ENCODE measurements around the gene KCNQ1OT1.

KCNQ1OT1 gene

DNA sequence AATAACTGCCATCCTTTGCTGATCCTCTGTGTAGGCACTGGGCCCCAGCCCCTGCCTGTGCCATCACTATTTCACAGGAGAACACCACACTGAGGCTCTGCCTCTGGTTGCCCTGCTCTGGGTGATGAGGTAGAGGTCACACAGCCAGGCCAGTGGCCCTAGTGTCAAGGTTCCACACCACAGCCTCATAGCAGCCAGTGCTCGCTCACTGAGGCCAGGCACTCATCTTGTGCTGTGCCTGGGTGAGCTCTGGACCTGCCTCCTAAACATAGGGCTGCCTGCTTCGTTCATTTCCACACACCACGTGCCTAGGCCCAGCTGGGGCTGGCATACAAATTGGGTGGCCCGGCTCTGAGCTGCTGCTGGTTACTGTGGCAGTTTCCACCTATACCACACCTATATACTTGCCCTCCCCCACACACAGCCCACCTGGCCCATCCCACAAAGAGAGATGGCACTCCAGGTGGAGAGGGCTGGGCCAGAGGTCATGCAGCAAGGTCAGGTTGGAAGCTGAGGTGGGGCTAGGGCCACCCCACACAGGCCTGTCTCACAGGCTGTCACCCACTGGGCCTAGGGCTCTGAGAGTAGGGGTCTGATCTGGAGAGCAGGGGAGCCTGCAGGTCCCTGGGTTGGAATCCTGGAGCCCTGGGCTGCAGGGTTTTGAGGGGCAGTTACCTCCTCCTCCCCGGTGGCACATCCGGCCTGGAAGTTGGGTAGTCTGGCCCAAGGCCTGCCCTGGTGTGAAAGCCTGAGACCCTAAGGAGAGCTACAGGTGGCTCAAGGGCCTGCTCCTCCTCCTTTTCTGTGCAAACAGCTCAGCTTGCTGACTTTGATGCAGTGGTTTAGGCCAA lies 11.2 kb downstream of the KCNQ1OT1 start:
- H3K4me3 ChIP-seq (ENCODE audit: low read depth, low read length), result no peak overlapping the region

DNA sequence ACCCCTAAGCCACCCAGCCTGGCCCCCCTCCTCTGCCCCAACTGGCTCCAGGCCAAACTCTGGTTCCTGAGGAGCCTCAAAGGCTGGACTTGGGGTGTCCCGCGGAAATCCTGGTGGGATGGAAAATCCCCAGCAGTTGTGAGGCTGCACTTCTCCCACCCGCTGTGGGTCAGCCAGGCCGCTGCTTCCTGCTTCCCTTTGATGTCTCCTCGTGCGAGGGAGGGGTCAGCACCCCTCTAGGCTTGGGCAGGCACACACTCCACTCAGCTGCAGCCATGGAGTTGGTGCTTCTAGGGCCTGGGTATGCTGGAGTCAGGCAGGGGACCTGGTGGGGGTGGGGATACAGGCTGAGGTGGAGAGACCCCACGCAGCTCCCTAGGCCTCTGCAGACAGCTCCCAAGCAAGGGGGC lies 12.0 kb downstream of the KCNQ1OT1 start:
- no peak overlapping the region for H3K4me3 ChIP-seq (ENCODE audit: low read depth, low read length)

DNA sequence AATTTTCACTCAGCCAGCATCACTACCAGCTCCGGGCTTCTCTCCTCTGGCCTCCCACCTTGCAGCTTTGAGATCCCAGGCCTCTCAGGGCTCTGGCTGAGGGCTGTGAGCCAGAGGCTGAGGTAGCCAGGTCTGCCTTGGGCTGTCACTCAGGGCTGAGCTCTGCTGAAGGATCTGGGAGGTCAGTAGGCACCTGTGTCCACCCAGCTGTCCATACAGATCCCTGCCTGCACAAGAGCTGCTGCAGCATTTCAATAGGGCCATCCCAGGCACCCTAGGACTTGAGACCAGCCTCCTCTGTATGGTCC lies 12.6 kb downstream of the KCNQ1OT1 start:
- H3K4me3 ChIP-seq (ENCODE audit: low read depth, low read length), result no peak overlapping the region

GRCh38 chr11:2686360-2687222 lies 13.2 kb downstream of the KCNQ1OT1 start:
- H3K4me3 ChIP-seq (ENCODE audit: low read depth, low read length), result no peak overlapping the region

DNA sequence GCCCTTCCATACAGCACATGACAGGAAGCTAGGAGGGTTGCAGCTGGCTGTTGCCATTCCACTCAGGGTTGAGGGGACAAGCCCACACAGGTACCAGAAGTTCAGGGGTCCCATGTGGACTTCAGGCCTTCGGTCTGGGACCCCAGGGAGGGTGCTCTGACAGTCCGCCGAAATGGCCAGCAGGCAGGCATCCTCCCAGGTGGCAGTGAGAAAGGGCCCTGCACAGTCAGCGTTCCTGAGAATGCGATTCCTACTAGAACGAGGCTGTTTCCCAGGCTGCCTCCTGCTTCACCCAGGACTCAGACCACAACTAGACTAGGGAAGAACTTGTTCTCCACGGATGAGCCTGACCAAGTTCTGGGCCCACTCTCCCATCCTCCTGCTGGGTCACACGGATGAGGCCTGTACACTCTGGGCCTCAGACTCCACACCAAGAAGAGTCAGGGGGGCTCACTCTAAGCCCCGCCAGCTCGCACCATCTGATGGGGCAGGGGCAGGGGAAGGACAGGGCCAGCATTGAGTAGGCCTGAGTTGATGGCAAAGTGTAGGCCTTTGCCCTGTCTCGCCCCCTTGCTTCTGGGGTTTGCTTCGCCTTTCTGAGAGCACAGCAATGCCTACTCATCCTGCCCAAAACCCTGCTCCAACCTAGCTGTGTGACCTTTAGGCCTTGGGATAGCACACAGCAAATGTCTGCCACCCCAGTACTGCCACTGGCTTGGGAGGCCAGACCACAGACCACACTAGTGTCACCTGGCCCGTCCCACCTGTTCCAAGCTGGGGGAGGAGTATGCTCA lies 14.0 kb downstream of the KCNQ1OT1 start:
- H3K4me3 ChIP-seq (ENCODE audit: low read depth, low read length), result no peak overlapping the region

DNA sequence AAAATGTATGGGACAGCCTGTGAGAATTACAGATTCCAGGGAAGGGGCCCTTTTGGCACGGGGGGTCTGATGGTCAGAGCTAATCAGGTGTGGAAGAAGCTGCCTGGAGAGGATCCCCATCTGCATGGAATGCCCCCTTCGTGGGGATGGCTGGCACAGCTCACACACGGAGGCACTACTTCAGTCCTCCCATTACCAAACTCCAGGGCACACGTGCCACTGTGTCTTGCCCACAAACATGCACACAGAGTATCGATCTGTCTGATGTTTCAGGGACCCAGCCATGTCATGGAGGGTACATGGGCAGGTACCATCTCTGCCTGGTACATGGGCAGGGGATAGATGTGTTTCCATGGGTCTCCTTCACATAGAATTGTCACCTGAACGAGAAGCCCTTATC lies 14.7 kb downstream of the KCNQ1OT1 start:
- H3K4me3 ChIP-seq (ENCODE audit: low read depth, low read length), result no peak overlapping the region

- H3K4me3 ChIP-seq (ENCODE audit: low read depth, low read length), result no peak overlapping the region
Observed at GRCh38 chr11:2684581-2684980, 15.2 kb downstream of the KCNQ1OT1 start.

DNA sequence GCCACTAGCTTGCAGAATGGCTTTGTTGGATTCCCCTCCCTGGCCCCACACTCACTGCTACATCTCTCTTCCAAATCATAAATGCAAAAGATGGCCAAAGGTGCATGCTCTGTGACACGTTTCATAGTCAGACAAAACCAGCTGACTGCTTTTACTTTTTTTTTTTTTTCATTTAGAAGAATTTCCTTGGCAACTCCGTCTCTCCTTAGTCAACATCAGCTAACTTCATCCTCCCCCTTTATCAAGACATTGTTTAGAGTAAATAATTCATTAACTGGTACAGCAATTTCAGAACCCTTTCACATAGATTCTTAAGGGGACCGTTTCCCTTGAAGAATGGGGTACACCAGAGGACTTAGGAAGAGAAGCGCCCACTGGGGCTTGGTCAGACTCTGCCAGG lies 16.0 kb downstream of the KCNQ1OT1 start:
- no peak overlapping the region for H3K4me3 ChIP-seq (ENCODE audit: low read depth, low read length)

GRCh38 chr11:2681408-2682145 lies 18.2 kb downstream of the KCNQ1OT1 start:
- no peak overlapping the region for H3K4me3 ChIP-seq (ENCODE audit: low read depth, low read length)

- no peak overlapping the region for H3K4me3 ChIP-seq (ENCODE audit: low read depth, low read length)
Observed at GRCh38 chr11:2679011-2679676, 20.6 kb downstream of the KCNQ1OT1 start.

DNA sequence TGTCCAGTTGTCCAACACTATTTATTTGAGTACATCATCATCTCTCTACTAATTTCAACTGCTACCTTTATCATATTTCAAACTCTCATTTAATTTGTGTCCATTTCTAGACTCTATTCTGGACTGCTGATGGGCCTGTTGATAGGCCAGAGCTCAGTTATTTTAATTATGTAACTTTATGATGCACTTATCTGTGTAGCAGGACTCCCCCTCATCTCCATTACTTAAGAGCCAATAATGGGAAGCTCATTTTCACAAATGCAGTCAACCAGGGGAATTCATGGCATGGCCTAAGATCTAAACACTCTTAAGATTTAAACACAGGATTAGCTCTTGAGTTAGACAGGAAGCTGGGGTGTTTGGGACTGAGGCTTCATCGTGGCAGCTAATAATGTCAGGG lies 21.4 kb downstream of the KCNQ1OT1 start:
- H3K4me3 ChIP-seq (ENCODE audit: low read depth, low read length), result no peak overlapping the region

- H3K4me3 ChIP-seq (ENCODE audit: low read depth, low read length), result no peak overlapping the region
Observed at GRCh38 chr11:2677127-2677526, 22.7 kb downstream of the KCNQ1OT1 start.

DNA sequence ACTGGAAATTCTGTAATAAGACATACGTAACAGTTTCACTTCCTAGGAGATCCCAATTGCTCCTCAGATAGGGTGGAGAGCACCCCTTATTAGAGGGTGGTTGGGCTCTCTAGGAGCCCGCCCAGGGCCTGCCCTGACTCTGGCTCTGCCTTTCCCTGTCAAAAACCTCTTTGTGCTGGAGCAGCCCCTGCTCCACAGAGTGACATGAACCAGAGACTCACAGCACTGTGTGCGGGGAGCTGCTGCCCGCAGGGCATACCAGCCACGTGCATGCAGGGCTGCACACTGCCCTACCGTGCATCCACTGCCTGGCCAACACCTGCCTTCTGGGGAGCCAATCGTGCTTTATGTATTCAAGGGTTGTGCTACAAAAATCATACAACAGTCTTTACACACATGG lies 24.3 kb downstream of the KCNQ1OT1 start:
- H3K4me3 ChIP-seq (ENCODE audit: low read depth, low read length), result no peak overlapping the region

- no peak overlapping the region for H3K4me3 ChIP-seq (ENCODE audit: low read depth, low read length)
Observed at GRCh38 chr11:2674658-2675131, 25.1 kb downstream of the KCNQ1OT1 start.

GRCh38 chr11:2673871-2674471 lies 25.8 kb downstream of the KCNQ1OT1 start:
- H3K4me3 ChIP-seq (ENCODE audit: low read depth, low read length), result no peak overlapping the region

DNA sequence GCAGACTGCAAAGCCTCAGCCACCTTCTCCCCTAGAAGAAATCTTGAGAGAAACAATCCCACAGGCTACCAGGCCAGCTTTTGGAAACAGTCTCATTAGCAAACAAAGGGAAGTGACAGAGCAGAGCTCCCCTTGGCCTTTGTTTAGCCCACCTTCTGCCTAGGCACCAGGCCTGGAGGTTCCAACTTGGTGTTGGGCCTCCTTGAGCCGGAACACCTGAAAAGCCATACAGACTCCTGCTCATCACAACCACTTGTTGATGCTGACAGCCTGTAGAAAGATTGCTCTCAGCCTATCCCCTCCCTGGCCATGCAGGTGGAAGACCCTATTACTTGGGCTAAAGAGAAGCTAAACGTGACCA lies 26.6 kb downstream of the KCNQ1OT1 start:
- H3K4me3 ChIP-seq (ENCODE audit: low read depth, low read length), result no peak overlapping the region

DNA sequence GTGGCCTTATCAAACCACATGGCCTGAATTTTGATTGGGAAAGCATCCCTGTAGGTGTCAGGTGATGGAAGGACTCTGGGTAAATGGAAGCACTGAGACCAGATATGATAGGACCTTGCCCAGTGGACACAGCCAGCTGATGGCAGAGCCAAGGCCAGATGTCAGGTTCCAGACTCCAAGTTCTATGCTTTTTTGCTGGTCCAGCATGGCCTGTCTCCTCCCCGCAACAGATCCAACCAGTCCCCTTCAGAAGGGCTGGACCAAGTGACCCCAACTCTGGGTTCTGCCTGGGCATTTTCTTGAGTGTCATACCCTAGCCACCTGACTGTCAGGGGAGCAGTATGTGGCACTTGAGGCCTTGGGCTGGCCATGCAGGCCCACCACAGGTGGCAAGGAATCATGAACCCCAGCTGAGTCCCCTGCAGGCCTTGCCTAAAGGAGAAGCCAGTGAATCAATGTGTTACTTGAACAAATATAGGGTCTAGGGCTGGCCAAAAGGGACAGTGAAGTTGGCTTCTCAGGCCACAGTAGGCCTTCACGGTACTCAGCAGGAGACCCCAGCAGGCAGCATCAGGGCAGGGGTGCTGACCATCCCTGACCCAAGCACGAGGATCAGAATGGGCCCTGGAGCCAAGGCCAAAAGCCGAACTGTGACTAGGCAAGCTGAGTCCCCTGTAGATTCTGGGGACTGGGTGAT lies 27.1 kb downstream of the KCNQ1OT1 start:
- no peak overlapping the region for H3K4me3 ChIP-seq (ENCODE audit: low read depth, low read length)

DNA sequence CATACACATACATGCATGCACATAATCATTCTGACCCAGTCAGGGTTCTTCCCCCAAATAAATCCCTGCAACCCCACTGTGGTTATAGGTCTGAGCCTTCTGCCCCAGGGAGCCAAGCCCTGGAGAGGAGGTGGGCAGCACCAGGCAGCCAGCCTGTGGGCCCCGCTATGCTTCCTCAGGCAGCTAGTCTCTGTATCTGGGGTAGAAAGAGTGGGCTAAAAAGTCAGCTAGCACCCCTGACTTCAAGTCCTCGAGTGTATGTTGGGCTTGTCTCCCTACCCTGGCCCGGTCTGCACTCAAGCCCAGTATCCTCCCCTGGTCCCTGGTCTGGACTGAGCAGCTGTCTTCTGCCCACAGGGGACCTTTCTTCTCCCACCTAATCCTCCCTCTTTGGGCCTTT lies 28.0 kb downstream of the KCNQ1OT1 start:
- no peak overlapping the region for H3K4me3 ChIP-seq (ENCODE audit: low read depth, low read length)

DNA sequence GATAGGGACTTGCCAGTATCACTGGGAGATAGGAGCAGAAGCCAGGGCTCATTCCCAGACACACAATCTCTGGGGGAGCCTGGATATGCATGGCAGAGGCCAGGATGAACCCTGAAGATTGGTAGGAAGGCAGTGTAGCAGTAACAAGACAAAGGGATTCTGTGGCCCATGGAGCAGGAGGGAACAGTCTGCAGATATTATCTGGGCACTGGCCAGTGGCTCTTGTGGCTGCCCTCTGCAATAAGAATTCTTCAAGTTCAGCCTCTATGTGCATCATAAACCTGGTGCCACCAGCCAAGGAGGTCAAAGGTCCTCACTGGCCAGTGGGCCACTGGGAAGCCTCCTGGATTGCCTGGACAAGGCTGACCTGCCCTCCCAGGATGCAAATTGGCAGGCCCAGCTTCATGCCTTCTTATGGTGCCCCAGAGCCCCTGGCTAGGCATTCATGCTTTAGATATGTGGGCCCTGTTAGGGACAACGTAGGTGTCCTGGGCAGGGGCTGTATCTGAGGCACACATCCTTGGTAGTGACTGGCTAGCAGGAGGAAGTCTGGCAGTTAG lies 29.2 kb downstream of the KCNQ1OT1 start:
- no peak overlapping the region for H3K4me3 ChIP-seq (ENCODE audit: low read depth, low read length)
